Measurements from ENCODE around the gene NRXN3.

NRXN3 gene

GRCh38 chr14:78170203-78170602, at the start of gene NRXN3:
Gene NRXN3 (plus strand): TSS chr14:78170373. CDS start chr14:78243094, 72,721 bp downstream.
- DNase-seq (ENCODE audit: low read depth) = no peak

GRCh38 chr14:78122436-78122835, 47.7 kb upstream of the NRXN3 start:
- DNase-seq (ENCODE audit: low read depth) = no peak

GRCh38 chr14:78123650-78124253, 46.4 kb upstream of the NRXN3 start:
- DNase-seq (ENCODE audit: low read depth) = no peak

- no peak for DNase-seq (ENCODE audit: low read depth)
Measured at GRCh38 chr14:78127961-78128360, 42.2 kb upstream of the NRXN3 start.

- no peak for DNase-seq (ENCODE audit: low read depth)
Measured at GRCh38 chr14:78129375-78129774, 40.8 kb upstream of the NRXN3 start.

GRCh38 chr14:78130356-78130755, 39.8 kb upstream of the NRXN3 start:
- no peak for DNase-seq (ENCODE audit: low read depth)

GRCh38 chr14:78131201-78131600, 39.0 kb upstream of the NRXN3 start:
- no peak for DNase-seq (ENCODE audit: low read depth)

GRCh38 chr14:78131616-78132015, 38.6 kb upstream of the NRXN3 start:
- no peak for DNase-seq (ENCODE audit: low read depth)

- DNase-seq (ENCODE audit: low read depth) = peak; percentile 11
Measured at GRCh38 chr14:78135450-78135891, 34.7 kb upstream of the NRXN3 start.

- DNase-seq (ENCODE audit: low read depth) = no peak
Measured at GRCh38 chr14:78136695-78137094, 33.5 kb upstream of the NRXN3 start.

GRCh38 chr14:78141590-78141989, 28.6 kb upstream of the NRXN3 start:
- DNase-seq (ENCODE audit: low read depth) = no peak

- DNase-seq (ENCODE audit: low read depth) = no peak
Measured at GRCh38 chr14:78142998-78143397, 27.2 kb upstream of the NRXN3 start.

GRCh38 chr14:78143489-78144145, 26.6 kb upstream of the NRXN3 start:
- DNase-seq (ENCODE audit: low read depth) = peak; percentile 53

- no peak for DNase-seq (ENCODE audit: low read depth)
Measured at GRCh38 chr14:78152201-78153063, 17.7 kb upstream of the NRXN3 start.

- peak; percentile 5 for DNase-seq (ENCODE audit: low read depth)
Measured at GRCh38 chr14:78153064-78153341, 17.2 kb upstream of the NRXN3 start.

GRCh38 chr14:78154827-78155226, 15.3 kb upstream of the NRXN3 start:
- no peak for DNase-seq (ENCODE audit: low read depth)

GRCh38 chr14:78156196-78156595, 14.0 kb upstream of the NRXN3 start:
- no peak for DNase-seq (ENCODE audit: low read depth)

- DNase-seq (ENCODE audit: low read depth) = peak; percentile 20
Measured at GRCh38 chr14:78157494-78158437, 12.4 kb upstream of the NRXN3 start.

- no peak for DNase-seq (ENCODE audit: low read depth)
Measured at GRCh38 chr14:78162202-78162601, 8.0 kb upstream of the NRXN3 start.

GRCh38 chr14:78164226-78164853, 5.8 kb upstream of the NRXN3 start:
- peak; percentile 11 for DNase-seq (ENCODE audit: low read depth)

- DNase-seq (ENCODE audit: low read depth) = no peak
Measured at GRCh38 chr14:78172428-78172827, 2.3 kb downstream of the NRXN3 start.
